Fibroblast of peridontal ligament (primary cell): ENCODE data around the gene LRFN4.
A peak's percentile ranks its signal among the peaks of the same experiment; 100 is the strongest.

Experiments used
- DNase-seq: peaks from one replicate; pipeline ENCODE4 v3.0.0-alpha.2; 2010; ENCODE audit errors: extremely low read depth

LRFN4 gene

DNA sequence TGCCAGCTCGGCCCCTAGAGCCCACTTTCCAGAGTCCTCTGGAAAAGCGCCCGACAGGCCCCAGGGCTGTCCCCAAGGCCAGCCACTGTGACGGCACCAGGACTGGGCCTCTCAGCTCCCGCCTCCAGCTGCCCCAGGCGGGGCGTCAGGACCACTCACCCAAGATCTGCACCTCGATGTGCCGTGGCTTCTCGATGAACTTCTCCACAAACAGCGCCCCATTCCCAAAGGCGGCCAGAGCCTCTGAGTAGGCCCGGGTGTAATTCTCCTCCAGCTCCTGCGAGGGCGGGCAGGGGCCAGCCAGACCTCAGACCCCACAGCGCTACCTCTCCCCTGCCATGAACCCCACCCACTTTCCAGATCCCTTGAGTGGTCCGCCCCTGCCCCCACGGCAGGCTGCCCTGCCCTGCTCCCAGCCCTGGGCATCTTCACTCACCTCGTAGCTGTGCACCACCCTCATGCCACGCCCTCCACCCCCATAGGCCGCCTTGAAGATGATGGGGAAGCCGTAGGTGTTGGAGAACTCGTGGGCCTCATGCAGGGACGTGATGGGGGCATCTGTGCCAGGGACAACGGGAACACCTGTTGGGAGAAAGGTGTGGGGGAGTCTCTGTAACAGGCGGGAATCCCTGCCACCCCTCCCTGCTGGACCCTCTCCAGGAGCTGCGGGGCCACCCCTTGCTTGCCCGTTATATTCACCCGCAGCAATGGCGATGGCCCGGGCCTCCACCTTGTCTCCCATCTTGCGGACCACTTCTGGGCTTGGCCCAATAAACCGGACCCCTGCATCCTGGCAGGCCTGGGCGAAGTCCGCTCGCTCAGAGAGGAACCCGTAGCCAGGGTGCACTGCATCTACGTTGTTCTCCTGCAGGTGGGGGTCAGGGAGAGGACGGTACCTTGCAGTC lies 14.0 kb downstream of the LRFN4 start:
- DNase-seq: no peak

DNA sequence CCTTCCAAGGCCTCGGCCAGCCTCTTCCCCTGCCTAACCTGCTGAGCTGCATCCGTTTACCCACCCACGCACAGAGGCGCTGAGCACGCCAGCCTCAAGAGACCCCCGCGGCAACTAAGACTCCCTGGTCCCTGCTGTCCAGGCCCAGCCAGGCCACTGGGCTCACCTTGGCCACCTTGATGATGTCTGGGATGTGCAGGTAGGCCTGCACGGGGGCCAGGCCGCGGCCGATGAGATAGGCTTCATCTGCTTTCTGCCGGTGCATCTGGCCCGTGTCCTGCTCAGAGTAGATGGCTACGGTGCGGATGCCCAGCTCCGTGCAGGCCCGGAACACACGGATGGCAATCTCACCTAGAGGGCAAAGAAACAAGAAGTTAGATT lies 14.6 kb downstream of the LRFN4 start:
- DNase-seq: no peak

DNA sequence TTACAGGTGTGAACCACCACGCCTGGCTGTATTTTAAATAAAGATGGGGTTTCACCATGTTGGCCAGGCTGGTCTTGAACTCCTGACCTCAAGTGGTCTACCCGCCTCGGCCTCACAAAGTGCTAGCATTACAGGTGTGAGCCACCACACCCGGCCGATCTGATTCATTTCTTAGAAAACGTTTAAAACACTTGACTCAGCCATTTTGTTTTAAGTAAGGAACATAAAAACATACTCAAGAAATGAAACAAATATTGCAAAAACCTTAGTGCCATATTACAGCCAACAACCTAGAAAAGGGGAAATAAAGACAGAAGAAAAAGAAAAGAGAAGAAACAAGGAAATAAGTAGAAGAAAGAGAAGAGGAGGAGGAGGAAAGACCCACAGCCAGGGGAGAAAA lies 17.4 kb downstream of the LRFN4 start:
- DNase-seq: no peak

DNA sequence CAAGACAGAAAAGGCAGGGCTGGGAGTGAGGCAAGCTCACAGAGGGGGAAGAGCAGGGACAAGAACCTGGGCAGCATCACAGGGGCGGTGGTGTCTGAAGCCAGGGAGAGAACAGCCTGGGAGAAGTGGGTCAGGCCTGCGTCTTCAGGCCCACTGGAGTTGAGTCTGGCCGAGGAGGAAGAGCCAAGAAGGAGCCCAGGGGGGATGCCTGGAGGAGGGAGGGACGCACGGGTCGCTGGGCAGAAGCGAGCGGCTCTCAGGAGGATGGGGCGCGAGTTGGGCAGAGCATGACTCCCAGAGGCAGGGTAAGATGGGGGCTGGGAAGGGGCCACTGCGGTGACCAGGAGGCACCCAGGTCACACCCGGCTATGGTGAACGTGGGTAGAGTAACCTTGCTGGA lies 18.5 kb downstream of the LRFN4 start:
- no peak for DNase-seq

DNA sequence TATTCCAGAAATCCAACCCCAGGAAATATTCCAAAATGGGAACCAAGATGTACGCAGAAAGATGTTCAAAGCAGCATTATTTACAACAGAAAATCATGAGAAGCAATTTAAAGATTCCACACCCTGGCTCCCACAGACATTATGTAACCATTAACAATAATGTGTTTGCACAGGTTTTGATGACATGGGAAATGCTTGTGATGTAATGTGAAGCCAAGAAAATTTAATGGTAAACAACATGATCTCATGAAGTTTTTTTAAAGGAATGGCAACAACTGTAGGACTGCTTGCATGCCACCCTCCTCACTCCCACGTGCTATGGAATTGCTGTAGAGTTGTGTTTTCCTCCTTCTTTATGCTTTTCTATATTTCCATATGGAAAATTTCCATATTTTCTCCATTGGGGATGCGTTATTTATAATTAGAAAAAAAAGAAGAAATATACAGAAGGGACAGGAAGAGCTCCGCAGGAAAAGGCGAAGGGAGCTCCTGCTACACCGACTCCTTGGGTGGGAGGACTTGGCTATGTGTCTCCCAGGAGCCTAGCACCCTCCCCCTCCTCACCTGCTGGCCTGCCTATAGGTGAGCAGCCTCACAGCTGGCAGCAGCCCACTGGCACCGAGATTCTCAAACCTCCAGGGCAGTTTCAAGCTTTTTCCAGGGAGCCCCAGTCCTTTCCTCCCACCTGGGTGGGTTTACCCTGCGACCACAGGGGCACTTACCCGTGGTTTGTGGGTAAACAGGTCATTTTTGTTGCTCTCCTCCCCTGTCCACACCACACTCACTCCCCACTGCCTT lies 20.9 kb downstream of the LRFN4 start:
- peak; percentile 35 for DNase-seq

DNA sequence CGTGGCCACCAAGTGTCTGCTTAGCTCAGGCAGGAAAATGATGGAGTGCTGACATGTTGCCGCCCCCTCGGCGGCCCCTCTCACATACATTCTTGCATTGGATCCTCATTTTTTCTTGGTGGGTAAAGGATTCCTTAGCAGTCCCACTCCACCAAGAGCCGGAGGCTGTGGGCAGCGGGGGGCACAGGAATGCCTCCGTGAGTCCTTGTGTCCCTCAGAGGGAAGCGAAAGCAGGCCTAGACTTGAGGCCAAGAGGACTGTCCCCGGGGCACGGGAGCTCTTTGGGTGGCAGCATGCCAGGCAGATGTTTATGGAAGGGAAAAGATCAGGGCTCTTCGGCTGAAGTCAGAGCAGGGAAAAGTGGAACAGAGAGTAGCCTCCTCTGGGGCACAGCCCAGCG lies 21.6 kb downstream of the LRFN4 start:
- peak; percentile 28 for DNase-seq

DNA sequence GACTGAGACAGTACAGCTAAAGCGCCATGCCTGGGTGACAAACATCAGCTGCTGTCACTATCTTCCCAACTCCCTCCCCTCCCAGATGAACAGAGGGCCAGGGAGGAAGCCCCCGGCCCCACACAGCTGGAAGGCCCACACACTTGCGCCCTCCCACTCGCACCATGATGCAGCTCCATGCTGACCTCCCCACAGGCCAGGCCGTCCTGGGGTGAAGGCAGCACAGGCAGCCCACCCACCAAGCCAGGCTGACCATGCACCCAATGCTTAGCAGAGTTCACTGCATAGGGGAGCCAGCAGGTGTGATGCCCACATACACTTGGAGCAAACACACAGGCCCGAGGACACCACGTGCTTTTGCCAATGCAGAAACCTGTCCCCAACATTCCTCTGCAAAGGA lies 22.1 kb downstream of the LRFN4 start:
- DNase-seq: no peak

DNA sequence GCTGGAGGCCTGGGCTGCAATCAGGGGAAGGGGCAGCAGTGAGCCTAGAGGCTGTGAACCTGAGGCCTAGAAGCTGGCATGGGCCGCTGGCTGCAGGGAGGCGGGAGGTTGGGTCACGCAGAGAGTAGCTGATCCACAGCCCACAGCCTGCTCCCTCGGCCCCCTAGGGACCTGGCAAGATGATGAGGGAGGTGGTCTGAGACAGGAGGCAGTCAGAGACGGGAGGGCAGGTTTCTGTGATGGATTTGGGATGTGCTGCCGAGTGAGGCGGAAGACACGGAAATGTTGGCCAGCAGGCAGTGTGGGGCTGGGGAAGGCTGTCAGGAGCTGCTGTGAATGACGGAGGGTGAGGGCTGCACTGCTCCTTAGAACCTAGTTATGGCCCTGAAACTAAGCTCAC lies 22.7 kb downstream of the LRFN4 start:
- DNase-seq: no peak

DNA sequence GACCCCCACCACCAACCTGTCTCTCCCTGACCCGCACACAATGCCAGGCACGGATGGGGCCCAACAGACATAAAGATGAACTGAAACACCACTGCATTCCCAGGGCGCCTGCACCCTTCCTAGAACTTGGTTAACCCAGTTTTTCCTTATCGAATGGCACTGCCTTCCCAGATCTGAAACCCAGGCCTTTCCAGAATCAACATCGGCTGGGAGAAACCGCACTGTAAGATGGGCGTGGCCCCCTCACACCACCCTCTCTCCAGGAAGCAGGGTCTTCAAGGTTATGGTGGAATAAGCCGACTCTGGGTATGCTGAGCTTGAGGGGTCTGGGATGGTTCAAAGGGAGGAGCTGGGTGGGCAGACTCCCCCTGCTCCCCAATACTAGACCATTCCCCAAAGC lies 23.1 kb downstream of the LRFN4 start:
- no peak for DNase-seq

DNA sequence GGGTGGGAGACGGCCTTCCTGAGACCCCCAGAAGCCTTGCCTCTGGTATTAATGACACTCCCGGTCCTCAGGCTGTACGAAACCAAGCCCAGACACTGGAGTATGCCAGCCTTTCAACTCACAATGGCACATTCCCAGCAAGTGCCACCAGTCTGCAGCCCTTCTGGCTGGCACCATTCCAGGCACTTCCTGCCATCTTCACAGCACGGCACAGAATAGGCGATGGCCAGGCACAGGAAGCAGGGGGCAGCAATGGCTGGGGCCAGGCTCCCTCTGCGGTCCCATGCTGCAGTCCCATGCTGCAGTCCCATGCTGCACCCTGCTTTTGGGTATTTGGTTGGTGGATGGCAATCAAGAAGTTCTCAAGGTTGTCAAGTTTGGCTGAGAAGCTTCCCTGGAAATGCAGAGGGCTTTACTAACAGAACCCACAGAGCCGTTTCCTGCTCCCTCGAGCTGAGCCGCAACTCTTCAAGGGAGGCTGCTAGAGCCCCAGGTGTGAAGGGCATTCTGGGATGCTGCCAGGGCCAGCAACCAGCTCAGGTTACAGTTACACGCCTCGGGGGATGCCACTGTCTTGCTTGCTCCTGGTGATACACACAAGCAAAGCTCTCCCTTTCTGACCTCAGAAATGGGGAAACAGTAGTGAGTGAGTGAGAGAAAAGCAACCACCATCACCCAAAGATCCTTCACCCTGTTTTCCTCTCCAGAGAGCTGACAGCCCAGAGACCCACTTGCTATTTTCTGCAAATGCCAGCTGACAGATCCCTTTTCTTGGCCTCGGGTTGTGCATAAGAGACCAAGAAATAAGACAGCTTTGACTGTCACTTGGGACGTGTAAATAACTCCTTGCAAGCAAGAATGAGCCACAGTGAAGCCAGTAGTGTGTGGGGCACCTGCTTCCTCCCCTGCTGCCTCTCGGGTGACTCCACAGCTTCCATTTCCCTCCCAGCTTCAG lies 23.9 kb downstream of the LRFN4 start:
- DNase-seq: no peak

DNA sequence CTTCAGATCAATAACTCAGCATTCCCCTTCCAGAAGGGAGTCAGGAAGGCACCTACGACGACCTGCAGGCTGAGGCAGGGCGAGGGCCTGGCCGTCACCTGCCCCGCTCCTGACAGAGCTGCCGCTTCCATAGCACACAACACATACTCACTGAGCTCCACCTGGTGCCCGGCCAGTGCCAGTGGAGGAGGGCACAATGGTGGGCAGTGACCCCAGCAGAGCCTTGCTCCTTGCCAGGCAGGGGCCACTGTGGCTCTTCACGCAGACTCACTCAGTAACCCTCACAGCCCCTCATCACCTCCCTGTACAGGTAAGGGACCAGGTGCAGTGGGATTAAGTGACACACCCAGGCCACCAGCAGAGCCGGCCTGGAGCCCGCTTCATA lies 24.6 kb downstream of the LRFN4 start:
- no peak for DNase-seq

DNA sequence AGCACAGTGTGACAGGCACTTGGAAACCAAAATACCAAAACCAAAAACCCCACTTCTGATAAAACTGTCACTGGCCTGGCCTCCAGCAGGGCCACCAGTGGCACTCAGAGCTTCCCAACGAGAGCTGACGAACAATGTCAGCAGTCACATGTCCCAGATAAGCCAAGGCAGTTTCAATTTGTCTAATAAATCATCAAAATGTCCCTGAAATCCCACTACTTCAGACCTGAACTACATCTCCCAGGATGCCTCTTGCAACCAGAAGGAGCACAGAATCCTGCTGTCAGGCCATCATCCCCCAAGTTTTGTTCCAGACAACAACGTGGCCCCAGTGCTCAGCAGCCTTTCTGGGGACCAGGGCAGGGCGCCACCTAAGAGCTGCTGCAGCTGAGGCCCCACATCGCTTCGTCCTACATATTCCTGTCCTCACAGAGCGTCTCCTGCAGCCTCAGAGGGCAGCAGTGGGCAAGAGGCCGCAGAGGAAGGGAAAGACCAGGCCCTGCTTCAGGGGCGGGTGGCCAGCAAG lies 25.1 kb downstream of the LRFN4 start:
- DNase-seq: no peak

DNA sequence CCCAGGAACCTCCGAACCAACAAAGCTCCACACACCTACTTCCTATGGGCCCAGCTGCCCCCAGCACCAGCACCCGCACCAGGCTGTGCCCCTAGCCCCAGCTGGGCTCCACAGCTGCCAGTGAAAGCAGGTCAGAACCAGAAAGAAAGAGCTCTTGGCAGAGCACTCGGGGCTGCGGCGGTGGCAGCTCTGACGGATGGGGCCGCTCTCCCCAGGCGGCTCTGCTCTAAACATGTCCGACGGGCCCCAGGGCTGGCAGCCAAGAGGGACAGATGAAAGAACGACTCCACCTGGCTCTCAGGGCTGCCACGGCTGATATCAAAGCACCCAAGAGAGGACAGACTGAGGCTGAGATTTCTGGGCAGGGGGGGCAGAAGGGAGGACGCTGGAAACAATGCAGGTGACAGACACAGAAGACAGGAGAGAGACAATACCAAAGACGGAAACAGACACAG lies 25.7 kb downstream of the LRFN4 start:
- DNase-seq: no peak

DNA sequence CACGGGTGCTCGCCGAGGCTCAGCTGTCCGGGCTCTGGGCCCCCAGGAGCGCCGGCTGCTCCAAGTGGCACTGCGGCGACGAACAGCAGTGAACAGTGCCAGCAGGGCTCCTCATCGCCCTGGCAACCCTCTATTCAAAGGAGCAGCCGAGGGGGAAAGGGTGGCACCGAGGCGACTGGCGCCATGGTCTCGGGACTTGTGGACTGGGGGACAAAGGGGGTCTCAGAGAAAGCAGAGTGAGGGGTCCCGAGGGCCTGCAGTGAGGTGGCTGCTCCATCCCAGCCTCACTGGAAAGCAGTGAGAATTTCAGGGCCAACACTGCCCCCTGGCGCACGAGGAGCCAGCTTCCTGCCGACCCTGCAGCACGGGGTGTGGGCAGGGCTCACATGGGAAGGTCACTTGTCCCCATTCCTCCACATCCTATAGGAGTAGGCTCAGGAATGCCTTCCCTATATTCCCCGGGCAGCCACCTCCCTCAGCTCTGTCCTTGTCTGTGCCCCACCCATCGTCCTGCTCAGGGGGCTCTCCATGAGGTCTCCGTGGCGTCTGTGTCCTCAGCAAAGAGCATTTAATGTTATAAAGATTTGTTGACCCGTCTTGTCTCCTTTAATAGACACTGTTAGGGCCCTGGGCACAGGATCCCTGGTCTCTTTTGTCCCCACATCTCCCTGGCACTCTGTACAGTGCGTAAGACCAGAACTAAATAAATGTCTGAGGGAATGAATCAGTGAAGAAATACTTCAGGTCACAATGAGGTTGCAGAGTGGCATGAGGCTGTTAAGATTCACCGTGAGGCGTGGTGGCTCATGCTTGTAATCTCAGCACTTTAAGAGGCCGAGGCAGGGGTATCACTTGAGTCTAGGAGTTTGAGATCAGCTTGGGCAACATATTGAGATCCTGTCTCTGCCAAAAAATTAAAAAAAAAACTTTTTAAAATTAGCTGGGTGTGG lies 26.4 kb downstream of the LRFN4 start:
- peak; percentile 53 for DNase-seq

DNA sequence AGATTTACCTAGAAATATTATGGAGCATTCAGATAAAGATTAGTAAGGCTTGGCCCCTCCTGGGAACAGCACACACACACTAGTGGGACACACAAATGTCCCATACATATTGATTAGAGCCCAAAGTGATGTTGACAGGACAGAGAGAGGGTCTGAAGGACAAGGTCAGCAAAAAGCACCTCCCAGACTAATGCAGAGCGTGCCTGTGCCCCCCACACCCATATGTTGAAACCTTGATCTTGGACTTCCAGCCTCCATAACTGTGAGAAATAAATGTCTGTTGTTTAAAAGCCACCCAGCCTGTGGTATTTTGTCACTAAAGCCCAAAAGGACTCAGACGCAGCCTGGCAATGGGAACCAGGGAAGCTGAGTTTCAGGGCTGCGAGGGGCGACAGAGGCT lies 27.6 kb downstream of the LRFN4 start:
- no peak for DNase-seq

DNA sequence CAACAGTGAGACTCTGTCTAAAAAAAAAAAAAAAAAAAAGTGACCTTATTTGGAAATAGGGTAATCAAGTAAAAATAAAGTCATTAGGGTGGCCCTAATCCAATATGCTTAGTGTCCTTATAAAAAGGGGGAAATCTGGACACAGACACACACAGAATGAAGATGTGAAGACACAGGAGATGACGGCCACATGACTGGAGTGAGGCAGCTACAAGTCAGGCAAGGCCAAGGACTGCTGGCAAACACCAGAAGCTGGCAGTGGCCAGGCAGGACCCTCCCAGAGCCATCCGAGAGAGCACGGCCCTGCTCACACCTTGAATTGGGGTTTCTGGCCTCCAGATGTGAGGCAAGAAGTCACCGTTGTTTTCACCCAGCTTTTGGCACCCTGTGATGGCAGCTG lies 28.6 kb downstream of the LRFN4 start:
- DNase-seq: no peak

DNA sequence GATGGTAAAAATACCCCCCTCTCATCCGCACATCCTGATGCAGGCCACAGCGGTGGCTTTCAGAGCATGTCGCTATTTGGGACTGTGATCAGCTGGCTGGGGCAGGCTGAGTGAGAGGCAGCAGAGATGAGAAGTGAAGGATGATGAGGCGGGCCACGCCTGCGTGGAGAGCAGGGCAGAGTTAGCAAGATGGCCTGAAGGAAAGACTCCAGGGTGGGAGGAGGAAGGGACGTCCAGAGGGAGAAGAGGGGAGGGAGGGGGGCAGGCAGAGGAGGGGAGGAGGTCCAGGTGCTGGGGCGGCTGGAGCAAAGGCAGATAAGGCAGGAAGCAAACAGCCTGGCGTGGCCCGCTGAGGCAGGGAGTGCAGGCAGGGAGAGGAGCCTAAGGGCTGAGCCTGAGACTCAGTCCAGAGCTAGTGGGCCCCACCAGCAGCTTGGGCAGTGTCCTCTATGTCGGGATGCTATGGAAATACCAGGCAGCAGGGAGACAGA lies 29.1 kb downstream of the LRFN4 start:
- no peak for DNase-seq

DNA sequence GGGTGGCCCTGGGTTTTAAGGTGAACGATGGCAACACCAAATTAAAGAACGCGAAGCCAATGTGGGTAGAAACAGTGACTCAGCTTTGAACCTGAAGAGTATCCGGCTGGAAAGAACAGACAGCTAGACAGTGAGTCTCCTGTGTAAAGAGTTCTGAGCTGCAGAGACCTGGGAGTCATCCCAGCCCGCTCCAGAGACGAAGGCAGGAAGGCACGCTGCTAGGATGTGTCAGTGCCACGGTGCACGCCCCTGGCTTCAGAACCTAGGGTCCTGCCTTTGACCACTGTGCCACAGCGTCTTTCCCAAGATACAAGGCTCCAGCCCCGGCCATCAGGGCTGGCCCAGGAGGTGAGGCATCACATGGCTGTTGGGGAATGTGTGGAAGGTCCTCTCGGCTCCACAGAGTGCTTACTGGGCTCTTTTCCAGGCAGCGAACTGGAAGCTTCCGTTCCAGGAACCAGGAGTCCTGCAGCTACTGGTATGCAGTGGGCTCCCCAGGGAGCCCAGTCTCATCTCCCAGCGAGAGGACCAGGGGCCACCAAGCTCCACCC lies 29.9 kb downstream of the LRFN4 start:
- no peak for DNase-seq

DNA sequence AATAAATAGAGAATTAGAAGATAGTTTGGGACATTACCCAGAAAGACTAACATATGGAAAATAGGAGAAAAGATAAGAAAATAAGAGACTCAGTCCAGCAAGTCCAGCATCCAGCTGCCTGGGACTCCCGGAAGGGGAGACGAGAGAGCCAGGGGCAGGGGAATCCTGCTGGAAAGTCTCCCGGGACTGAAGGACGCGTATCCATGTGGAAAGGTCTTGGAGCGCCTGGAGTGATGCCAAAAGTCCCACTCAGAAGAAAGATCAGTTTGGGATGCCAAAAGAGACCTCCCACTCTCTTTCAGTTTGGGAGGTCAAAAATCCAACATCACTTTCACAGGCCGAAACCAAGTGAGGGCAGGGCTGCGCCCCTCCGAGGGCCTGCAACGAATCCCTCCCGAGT lies 30.7 kb downstream of the LRFN4 start:
- no peak for DNase-seq

DNA sequence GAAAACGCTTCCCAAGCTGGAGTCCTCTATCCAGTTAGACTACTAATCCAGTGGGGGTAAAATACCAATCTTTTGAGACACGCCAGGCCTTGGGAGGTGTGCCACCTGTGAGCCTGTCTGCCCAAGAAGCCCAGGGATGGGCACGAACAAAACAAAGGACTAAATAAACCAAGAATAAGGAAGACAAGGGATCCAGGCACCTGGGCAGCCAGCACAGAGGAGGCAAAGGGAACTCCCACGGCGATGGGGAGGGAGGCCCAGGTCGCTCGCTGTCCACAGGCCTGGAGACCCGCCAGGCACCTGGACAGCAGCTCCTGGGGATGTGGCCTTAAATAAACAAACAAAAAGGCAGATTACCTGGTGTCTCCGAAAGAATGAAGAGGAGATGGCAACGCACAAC lies 31.4 kb downstream of the LRFN4 start:
- no peak for DNase-seq
